ENCODE measurements around the gene ERCC6L2.

- no peak for TF ChIP-seq CTCF (IDR thresholded peaks at IDR 0.05)
- no peak for TF ChIP-seq POLR2A (IDR thresholded peaks at IDR 0.05)
These were observed 115.8 kb downstream of the ERCC6L2 start for GRCh38 chr9:95991326-95991725.

Data from Peyer's patch (tissue), 4 donors.